Pulmonary artery endothelial cell (primary cell): ENCODE results near the gene SLC6A11. TPM values are rescaled to one million over a fixed set of nuclear protein-coding genes. Genes with fewer than 3 reads are reported as not detected.

Source experiments
- DNase-seq: peaks from one replicate; pipeline ENCODE4 v3.0.0-alpha.2; 2011; ENCODE audit warnings: low read depth, low spot score
- total RNA-seq: library from RNA; depleted of rRNA; stranded (reverse); fragments of >200 nt; gene quantifications from 2 replicates; pipeline ENCODE4 v1.2.3, GENCODE V29; 2014

SLC6A11 gene
- total RNA-seq, 1 donor from 2014 or later = not detected

GRCh38 chr3:10837849-10838248, 21.8 kb downstream of the SLC6A11 start:
- DNase-seq = no peak

DNA sequence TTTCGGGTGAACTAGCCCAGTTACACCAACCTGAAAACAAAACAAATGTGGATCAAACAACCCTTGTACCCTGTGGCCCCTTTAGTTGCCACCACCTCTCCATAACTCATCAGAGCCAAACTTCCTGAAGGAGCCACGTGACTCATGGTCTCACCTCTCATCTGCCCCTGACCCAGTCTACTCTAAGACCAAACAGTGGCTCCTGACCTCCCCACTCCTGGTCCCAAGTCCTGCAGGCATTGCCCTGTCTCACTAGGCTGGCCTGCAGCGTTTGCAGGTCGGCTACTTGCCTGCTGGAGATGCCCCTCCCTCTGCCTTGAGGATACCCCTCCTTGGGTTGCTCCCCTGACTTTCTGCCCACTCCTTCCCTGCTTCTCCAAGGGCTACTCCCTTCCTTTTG, 23.1 kb downstream of the SLC6A11 start:
- DNase-seq = no peak

- DNase-seq = no peak
Measured at GRCh38 chr3:10841100-10841499, 25.1 kb downstream of the SLC6A11 start.

DNA sequence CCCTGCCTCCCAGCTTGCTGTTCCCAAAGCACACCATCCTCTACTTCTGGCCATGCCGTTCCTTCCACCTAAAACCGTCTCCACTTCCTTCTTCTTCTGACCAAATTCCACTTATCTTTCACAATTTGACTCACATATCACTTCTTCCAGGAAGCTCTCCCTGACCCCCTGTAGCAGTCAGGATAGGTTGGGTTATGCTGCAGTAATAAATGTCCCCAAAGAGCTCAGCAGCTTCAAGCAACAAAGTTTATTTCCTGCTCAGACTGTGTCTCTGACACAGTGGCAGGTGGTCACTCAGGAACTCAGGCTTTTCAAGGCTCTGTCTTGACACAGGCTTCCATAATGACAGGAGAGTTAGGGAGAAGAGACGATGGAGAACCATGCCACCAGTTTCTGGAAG, 27.4 kb downstream of the SLC6A11 start:
- no peak for DNase-seq

DNA sequence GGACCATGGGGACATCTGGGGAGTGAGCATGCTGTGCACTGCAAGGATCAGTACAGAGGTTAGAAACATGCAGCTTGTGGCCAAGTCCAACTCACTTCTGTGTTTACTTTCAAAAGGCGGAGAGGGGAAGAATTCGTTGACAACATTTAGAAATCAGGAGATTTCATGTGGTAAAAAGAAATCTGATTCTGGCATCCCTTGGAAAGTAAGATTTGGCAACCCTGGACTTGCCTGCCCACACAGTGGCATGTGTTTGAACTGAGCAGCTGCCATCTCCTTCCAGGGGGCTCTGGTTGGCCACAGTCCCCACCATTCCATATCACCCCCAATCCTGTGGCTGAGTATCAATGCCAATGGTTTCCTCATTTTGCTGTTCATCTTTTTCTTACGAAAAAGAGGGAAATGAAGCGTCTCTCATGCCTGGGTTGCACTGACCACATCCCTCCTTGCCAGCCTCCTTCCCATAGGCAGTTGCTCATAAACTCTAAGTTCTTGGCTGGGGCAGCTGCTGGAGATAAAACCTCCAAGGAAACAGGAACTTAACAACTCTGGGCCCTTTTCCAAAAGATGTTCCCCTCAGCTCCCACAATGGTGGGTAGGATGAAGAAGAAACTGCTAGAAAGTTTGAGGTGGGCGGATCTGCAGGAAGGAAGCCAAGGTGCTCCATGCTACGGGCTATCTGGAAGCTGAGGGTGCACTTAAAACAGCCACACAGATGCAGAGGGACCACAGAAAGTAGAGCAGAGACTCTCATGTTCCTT, 29.2 kb downstream of the SLC6A11 start:
- no peak for DNase-seq

- no peak for DNase-seq
Measured at GRCh38 chr3:10845839-10846656, 30.0 kb downstream of the SLC6A11 start.

GRCh38 chr3:10846657-10846975, 30.6 kb downstream of the SLC6A11 start:
- DNase-seq = no peak

- DNase-seq = no peak
Measured at GRCh38 chr3:10848261-10848660, 32.2 kb downstream of the SLC6A11 start.

DNA sequence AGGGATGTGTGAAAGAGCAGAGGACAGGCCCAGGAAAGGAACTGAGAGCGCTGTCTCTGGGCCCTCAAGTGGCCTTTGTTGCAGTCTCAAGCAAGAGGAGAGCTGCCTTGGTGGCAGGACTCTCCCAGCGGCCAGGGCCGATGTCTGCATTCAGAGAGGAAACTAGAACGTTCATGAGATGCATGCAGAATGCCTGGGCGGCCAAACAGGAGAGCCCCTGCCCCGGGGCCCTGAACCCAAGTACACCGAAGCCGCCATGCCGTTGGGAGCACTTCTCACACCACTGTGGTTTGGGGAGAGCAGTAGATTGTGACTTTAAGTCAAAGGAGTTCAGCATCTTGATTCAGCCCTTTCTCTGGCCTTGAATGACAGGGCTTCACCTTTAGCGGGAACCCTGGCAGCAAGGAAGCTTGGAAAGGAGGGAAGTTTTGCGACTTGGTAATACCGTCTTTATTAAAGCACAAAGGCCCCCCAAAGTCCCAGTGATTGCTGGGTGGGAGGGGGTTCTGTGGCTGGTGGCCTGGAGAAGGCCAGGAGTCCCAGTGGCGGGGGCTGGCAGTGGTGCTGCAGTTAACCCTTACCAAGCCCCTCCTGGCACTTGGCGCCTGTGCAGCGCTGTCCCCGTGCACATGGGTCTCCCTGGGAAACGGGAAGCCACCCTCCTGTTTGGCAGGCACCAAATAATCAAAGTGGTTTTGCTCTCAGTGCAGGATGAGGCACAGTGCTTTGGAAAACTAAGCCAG, 36.2 kb downstream of the SLC6A11 start:
- no peak for DNase-seq

DNA sequence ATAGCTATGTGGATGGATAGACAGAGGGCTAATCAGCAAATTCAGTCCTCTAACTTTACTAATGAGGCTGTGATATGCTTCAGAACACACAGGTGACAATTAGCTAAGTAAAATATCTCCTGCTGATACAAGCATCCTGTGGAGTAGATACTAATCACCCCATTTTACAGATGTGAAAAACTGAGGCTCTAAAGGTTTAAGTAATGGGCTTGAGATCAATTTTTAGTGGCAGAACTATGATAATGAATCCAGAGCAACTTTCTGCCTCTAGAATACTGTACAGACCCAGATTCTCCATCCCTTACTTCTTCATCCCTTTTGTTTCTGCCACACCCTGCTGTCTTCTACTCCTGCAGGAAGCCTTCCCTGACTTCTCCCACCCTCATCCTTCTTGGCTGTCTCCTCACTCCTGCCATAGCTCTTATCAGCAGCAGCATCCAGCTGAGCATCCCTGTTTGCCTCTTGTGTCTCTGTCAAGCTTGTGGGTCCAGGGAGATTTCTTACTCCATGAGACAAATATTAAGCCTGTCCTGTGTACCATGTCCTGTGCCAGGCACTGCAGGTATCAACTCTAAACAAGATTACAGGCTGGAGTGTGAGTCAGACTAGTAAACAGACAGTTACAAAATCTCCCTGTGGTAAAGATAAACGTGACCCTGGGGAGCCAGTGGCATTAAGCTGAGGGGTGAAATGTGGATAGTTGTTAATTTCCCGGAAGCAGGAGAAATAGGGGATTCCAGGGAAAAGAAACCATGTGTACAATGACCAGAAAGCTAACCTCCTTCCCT, 39.2 kb downstream of the SLC6A11 start:
- no peak for DNase-seq

DNA sequence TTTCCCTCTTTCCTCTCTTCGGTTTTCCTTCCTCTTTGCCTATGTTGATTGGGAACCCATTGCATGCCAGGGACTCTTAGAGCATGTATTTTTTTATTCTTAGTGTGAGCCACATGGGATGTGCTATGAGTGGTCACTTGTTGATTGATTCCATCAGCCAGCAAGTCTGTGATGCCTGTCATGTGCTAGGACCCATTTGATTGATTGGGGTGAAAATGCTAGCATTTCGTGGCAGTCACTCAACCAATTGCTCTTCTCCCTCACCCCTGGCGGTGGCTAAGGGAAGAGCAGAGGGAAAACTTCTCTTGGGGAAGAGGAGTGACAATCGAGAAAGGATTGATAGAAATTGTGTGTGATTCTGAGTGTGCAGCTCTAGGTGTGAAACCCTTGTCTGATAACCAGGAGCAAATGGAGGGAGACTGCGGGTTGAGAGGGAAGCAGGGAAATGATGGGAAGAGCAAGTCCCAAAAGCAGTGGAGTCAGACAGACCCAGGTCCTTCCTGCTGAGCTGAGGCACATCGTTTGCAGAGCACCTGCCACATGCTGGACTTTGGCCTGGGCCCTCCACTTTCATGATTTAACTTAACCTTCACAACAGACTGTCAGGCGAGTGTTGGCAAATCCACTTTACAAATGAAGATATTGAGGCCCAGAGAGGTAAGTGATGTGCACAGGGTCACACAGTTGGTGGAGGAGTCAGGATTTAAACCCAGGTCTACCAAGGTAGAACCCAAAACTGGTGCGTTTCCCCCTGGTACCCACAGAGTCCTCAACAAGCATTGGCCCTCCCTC, 40.0 kb downstream of the SLC6A11 start:
- DNase-seq = no peak

DNA sequence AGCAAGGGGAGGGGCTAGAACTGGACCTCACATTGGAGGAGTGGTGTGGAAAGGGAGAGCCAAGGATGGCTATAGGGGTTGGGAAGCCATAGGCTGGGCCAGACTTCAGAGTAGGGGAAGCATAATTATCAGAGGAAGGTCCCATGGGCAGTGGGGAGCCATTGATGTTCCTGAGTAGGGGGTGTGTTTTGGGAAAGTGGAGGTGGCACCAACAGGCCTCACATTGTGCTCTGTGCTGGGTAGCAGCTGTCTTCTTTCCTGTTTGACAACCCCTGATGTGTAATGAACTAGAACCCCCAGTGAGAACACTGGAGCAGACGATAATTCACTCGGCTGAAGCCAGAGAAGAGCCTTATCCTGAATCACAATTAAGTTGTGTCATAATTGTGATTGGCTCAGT, 41.2 kb downstream of the SLC6A11 start:
- DNase-seq = no peak

DNA sequence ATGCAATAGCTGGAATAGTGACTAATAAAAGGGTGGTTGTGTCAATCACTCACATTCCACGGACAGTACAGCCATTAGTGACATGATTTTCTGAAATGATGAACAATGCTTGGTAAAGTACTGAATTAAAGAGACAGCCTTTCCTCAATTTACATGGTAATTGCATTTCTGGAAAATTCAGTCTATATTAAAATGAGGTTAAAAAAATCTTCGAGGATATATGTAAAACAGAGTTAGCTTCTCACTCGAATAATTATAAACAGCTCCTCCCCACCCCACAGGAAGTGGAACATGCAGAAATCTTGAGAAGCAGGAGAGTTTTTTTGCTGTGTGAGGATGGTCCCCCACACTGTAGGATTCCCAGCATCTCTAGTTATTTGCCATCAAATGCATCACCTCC, 42.1 kb downstream of the SLC6A11 start:
- no peak for DNase-seq

GRCh38 chr3:10867384-10867783, 51.4 kb downstream of the SLC6A11 start:
- DNase-seq = no peak

DNA sequence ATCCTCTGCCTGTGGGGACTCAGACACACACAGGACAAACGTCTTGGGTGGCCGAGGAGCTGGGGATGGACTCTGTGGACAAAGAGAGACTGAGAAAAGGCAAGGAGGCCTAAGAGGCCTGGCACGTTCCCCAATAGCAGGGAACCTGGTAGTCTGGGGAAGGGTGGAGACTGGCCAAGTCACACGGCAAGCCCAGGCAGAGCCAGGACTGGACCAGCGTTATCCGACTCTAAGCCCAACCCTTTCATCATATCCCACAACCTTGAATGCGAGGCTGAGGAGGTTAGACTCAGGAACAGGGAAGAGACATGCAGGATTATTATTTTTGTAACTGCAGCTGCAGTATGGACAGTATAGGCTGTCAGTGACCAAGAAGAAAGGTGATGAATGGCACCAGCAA, 53.4 kb downstream of the SLC6A11 start:
- no peak for DNase-seq

DNA sequence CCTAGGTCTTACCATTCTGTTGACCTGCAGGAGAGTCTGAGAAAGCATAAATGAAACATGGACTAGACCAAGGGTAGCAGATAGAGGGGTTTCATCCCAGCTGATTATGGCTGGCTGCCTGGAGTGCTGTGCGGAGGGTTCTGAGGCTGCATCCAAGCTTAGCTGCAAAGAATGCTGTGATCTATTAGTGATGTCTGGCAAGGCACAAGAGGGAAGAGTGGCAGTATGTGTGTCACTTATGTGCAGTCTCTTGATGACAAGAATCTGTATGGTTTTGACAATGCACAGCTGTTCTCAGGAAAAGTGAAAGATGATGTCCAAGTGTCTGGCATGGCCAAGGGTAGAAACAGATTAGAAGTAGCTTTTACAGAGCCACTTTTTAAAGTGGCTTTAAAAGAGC, 54.3 kb downstream of the SLC6A11 start:
- no peak for DNase-seq

GRCh38 chr3:10873415-10873814, 57.4 kb downstream of the SLC6A11 start:
- DNase-seq = no peak

- DNase-seq = no peak
Measured at GRCh38 chr3:10875914-10876313, 59.9 kb downstream of the SLC6A11 start.

- DNase-seq = no peak
Measured at GRCh38 chr3:10876661-10877060, 60.6 kb downstream of the SLC6A11 start.

DNA sequence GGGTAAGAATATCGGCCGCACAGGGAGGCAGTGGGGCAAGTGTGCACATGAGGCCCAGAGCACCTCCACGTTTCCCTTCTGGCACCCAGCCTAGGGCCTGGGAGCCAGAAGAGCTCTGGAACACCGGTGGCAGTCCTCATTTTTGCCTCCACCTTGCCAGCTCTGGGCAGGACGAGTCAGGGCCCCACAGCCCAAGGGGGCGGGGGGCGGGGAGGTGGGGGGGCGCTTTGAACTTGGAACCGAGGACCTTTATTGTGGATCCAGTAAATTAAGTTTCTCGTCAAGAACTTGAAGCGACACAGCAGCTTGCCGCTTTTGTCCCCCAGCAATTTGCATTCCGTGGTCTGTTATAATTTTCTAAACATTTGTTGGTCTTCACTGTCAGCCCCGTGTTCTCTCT, 66.8 kb downstream of the SLC6A11 start:
- no peak for DNase-seq
